HG03442 (cell line): ENCODE measurements around the gene ANKRD55.
"Not testable (repeated sequence)": the region's sequence is repeated elsewhere in the genome, so short reads cannot be mapped to it uniquely, and the experiment has no call there.

Source experiments
- ATAC-seq: cut with Tn5 transposase; IDR thresholded peaks from one replicate; pipeline ENCODE4 v1.9.1; 2021; ENCODE audit warnings: mild to moderate bottlenecking, moderate library complexity; ENCODE audit not compliant: unreplicated experiment

ANKRD55 gene

DNA sequence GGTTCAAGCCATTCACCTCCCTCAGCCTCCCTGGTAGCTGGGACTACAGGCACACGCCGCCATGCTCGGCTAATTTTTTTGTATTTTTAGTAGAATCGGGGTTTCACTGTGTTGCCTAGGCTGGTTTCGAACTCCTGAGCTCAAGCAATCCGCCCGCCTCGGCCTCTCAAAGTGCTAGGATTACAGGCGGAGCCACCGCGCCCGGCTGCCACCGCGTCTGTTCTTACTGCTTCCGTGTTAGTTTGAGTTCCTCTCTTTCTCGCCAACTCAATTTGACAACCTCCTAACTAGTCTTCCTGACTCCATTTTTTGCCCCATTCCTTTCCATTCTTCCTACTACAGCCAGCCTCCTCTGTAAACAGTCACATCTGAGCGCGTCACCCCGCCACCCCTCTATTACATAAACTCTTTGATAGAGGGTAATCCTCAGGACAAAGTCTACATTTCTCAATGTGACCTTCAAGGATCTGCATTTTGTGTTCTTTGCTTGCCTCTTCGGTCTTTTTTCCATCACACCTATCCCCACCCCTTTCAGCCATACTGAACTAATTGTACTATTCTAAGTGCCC lies 149.8 kb downstream of the ANKRD55 start:
- no peak for ATAC-seq

DNA sequence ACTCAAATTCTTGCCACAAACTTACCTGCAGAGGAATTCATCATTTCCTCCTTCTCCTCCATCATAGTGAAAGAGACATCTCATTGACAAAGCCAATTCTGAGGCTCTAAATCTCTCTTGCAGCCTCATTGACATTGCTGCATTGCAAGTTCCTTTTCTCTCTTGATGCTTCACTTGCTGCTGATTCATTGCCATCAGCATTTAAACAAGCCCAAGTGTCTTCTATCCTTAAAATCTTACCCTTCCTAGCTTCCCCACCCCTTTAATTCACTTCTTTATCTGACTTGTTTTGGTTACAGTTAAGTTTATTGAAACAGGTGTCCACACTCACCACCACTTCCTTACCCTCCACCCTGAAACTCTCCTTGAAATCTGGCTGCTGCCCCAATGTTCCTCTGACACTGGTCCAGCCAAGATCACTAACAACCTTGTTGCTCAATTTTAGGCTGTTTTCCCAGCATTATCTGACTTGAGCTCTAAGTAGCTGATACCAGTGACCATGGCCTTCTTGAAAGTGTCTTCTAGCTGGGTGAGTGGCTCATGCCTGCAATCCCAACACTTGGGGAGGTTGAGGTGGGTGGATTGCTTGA lies 152.0 kb downstream of the ANKRD55 start:
- peak; percentile 41 for ATAC-seq

DNA sequence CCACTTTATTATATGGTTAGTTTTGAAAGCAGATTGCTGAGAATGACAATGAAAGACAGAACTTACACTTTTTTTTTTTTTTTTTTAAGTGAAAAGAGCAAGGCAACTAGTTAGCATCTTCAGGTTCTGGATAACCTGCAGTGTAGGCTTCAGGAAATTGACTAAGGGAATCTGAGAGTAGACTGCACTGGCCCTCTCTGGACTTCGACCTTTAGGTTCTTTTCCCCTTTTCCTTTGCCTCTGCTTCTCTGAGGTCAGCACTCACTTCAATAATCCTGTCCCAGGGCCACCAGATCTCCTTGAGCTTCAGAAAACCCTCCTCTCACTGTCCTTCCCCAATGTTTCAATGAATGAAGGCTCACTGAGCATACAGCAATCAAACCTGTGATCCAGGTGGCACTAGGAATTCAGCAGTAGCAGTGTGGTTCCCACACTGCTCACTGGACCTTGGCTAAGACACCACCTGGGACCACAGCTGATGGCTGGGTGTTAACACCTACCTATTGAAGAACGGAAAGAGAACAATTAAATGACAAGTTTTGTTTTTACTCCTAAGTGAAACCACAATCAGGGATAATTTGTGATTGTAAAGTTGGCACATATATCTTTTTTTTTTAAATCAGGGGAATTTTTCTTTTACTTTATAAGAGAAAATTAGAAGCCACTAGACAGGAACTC lies 152.6 kb downstream of the ANKRD55 start:
- peak; percentile 68 for ATAC-seq

DNA sequence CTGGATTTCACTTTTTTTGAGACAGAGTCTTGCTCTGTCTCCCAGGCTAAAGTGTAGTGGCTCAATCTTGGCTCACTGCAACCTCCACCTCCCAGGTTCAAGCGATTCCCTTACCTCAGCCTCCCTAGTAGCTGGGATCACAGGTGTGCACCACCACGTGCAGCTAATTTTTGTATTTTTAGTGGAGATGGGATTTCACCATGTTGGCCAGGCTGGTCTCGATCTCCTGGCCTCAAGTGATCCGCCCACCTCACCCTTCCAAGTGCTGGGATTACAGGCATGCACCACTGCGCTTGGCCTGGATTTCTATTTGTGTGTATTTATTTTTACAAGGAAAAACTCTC lies 154.0 kb downstream of the ANKRD55 start:
- not testable (repeated sequence) for ATAC-seq

DNA sequence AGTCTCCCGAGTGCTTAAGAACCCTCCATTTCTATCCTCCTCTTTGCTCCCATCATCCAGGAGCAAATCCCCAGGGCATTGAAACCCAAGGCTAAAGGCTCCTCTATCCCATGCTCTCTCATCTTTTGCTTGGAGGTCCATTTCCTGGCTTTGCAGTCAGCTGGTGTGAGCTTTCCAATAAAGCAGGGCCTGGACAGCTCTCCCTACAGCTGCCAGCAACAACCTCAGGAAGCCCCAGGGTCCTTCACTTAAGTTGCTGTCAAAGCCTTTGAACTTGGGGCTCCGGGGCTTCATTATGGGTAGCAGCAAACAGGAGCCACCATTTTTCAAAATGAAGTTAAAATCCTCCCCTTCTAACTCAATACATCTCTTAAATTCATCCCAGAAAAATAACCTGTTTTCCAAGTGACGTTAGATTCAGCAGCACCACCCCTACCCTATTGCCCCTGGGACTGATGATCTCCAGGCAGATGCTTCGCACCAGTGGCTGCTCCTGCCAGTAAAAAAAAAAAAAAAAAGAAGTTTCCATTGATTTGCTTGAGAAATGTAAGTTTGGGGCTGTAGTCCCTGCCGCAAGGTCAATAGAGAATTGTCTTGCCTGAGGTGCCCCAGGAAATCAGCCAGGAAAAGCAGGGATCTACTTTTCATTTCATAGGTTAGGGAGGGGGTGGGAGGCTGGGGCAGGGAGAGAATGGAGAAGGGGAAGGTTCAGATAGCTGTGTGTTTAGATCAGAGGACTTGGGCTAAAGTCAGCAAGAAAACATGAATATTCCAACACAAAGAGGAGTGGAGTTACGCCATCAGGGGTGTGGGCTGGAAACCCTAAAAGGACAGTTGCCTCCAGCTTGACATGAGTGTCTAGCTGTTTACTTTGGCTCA lies 154.6 kb downstream of the ANKRD55 start:
- ATAC-seq = no peak

DNA sequence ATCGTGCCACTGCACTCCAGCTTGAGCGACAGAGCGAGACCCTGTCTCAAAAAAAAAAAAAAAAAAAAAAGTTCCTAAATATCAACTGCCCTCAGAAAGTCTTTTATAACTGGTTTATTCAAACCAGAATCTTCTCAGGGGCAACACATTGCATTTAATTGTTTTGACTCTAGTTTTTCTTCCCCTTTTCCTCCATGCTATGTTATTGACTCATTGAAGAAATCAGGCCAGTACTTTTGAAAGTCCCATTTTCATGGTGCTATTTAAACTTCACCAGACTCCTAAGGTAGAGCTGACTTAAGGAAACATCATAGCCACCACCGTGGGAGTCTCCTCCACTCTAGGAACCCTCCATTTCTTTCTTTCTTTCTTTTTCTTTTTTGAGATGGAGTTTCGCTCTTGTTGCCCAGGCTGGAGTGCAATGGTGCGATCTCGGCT lies 155.3 kb downstream of the ANKRD55 start:
- ATAC-seq = no peak

DNA sequence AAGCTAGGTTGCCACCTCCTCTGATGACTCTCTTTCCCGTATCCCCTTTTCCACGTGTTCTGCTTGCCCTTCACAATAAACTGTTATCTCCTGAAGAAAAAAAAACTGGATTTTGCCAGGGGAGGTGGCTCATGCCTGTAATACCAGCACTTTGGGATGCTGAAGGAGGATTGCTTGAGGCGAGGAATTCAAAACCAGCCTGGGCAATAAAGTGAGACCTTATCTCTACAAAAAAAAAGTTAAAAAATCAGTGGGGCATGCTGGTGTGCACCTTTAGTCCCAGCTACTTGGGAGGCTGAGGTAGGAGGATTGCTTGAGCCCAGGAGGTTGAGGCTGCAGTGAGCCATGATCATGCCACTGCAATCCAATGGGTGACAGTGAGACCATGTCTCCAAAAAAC lies 156.6 kb downstream of the ANKRD55 start:
- ATAC-seq = no peak

DNA sequence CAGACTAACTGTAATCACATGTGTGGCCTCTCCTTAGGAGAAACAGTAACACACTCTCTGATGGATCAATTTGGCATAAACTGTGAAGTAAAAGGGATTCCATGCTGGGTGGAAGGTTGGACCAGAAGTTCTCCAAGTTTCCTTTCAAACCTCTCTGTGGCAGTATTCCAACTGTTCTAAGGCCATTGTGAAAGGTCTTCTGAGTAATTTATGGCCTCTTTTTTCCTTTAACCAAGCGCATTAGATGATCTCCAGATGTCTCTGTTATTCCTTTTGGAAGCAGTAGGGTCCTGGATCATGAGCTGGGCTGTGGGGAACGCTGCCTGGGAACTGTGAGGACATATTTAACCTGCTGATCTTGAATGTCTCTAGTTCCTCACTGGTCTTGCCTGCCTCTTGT lies 157.8 kb downstream of the ANKRD55 start:
- ATAC-seq = no peak

DNA sequence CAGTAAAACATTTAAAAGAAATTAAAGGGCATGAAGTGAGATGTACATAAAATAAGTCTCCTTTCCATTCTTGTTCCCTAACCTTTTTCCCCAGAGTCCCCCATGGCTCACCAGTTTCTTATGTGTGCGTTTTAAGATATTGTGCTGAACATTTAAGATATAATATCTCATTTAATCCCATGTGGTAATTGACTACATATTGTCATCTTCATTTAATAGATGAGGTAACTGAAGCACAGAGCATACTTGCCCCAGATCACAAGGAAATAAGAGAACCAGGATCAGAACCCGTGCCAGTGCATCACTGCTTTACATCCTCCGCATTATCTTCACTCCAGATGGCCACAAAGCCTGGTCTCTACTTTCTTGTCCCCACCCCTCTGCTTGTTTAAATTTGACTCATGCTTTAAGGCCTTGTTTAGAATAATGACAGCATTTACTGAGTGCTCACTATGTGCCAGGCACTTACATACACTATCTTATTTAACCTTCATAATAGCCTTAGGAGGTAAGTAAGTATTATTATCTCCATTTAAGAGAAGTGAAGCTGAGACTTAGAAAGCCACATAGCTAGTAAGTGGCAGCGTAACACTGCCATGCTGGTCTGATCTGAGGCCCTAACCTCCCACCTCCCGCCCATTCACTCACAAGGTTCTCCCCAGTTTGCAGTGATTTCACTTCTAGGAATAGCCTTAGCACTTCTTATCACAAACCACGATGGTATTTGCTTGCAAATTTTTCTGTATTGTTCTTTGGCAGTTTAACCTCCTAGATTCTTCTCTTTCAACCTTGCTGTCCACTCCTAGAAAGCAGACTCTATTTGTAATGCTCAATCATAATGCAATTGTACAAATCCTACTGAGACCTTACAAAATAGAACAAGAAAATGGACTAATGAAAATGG lies 160.0 kb downstream of the ANKRD55 start:
- ATAC-seq = no peak

DNA sequence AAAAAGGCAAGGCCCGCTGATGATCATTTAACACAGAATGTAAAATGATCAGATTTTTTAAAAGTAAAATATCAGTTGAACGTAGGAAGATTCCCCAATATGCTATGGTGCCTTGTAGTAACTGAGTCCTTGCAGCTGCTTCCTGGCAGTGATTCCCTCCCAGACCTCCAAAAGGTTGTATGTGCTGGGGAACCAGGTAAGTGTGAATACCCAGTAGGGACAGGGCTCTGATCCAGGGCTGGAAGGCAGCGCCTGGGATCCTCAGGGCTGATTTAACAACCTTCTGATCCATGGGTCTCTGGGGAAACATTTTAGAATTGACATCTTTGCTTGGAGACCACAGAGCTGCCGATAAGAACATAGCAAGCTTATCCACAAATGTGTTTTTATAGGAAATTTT lies 161.7 kb downstream of the ANKRD55 start:
- no peak for ATAC-seq

DNA sequence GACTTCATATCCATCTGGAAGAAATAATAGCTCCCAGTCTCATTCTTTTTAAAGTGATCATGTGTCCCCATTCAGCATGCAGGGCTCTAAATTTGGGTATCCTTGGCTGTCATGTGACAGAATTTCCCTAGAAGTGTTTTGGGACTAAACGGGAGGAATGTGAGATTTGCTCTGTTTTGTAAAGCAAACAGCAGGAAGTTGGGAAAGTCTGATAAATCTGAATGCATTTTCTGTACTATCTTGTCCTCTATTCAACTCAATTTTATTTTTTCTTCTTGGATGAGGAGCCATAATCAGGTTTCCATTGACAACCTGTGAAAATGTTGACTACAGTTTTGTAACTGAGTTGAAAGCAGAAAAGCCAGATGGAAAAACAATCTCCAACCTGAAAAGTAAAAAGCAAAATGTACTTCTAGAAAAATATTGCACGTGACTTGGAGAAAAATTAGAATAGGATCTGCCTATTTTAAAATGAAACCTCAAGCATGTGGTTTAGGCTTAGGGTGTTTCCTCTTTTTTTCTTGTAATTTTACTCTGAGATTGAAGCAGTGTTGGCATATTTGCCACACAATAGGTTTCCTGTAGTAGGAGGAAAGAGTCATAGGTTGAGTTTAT lies 162.2 kb downstream of the ANKRD55 start:
- ATAC-seq = no peak

DNA sequence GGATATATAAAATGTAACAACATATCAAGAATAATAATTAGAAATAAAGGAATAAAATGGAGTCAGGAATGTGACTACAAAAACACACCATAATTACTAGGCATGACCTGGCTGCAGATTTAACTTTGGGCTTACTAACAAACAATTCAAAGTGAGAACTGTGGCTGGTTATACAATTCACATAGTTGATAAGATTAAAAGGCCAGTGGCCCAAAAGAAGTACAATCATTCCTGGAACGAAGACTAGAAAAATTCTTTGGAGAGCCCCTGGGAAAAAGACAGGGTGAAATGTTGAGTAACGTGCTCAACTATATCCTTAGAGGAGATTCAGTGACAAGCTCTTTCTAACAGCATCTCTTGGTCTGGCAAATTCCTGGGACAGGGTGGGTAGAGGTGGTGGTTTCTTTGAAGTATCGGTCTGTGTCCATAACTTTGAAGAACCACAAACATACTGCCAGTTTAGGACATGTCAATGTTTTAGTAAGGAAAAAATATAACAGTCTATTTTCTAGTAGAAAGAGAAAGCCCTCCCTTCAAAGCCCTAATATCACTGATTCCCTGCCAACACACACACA lies 163.4 kb downstream of the ANKRD55 start:
- ATAC-seq = no peak

DNA sequence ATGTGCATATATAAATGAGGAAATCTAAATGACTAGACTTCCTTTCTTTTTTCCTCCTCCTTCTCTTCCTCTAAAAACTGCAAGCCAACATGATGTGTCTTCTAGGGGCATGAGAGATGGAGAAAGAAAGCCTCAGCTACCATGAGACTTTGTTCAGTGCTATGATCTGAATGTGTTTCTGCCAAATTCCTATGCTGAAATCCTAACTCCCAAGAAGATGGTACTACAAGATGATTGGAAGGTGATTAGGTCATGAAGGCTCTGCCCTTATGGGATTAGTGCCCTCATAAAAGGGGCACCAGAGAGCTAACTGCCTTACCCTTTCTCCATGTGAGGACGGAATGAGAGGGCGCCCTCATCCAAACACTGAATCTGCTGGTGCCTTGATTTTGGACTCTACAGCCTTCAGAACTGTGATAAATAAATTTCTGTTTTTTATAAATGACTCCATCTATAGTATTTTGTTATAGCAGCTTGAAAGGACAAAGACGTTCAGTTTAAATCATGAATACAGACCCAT lies 166.1 kb downstream of the ANKRD55 start:
- no peak for ATAC-seq

DNA sequence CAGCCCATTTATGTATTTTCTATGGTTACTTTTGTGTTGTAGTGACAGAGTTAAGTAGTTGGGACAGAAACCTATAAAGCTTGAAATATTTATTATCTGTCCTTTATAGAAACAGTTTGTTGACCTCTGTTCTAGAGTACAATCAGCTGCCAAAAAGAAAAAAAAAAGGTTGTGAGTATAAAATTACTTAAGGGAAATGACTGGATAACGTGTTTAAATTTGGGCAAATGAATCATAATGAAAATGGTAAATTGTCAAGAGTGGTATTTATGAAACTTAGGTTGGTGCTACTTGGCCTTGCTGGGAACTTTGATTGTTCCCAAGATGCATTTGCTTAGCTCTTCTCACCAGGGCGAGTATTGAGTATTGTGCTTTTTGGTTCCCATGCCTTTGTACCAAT lies 168.1 kb downstream of the ANKRD55 start:
- ATAC-seq = peak; percentile 57

DNA sequence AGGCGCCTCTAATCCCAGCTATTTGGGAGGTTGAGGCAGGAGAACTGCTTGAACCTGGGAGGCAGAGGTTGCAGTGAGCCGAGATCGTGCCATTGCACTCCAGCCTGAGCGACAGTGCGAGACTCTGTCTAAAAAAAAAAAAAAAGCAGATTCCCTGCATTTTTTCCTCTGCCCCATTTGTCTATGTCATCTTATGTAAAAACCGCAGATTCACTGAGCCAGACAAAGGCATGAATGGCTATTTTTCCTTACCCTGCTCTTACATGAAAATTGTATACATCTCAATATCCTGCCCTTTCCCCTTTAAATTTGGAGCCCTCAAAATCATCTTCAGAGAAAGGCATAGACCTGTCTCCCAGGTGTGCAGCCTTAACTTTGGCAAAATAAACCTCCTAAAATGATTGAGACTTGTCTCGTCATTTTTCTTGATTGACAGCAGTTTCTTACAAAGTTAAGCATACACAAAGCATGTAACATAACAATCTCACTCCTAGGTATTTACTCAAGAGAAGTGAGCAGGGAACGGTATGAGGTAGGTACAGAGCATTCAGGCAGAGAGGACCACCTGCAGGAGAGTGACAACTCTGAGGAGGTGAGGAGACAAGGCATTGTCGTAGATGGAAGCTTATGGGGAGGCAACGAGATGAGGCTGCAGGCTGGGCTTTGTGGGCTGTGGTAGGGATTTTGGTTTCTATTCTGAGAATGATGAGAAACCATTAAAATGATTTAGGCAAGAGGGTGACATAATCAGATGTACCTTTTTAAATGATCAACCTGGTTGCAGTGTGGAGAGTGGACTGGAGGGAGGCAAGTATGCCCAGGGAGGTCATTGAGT lies 172.6 kb downstream of the ANKRD55 start:
- ATAC-seq = no peak

DNA sequence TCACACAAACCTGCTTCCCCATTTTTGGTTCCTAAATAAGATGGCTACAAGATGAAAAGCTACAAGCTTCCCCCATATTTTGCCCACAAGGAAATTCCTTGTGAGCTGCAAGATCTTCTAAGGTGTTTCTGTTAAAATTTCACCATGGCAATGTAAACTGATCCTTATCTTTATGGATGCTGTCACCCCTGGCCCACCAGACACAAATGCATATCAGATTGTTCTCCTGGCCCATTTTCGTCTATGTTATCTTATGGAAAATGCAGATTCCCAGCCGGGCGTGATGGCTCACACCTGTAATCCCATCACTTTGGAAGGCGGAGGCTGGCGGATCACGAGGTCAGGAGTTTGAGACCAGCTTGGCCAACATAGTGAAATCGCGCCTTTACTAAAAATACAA lies 173.3 kb downstream of the ANKRD55 start:
- ATAC-seq = no peak

DNA sequence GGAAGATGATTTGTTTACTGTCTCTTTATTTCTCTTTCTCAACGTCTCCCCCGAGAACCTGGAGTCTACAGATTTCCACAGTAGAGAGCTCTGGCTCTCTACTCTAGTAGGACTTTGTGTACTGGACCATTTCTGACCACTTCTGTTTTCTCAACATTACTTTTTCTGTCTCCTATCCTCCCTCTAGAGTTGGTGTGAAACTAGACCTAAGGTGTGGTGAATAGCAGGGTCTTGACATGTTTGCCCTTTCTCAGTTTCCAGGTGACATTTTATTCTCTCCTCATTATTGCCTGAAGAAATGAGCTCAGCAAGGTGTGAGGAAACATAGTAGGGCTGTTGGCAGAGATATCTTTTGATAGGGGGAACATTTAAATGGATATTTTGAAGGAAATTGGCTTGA lies 176.3 kb downstream of the ANKRD55 start:
- ATAC-seq = peak; percentile 67

DNA sequence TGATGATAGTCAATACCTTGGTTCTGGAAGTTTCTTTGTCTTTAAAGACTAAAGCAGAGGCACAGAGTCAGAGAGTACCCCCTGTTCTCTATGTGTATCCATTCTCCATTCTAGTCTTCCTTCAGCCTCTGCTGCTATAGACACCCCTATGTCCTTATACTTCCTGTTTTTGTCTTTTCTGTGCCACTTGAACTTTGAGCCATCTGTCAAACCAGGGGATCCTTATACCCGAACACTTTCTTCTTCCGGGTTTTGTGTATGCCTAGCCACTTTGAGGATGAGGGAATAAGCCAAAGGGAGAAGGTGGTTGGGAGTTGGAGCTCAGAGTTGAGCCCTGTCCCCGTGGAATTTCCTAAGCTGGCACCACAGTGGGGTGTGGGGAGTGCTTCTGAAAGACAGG lies 177.3 kb downstream of the ANKRD55 start:
- ATAC-seq = no peak

DNA sequence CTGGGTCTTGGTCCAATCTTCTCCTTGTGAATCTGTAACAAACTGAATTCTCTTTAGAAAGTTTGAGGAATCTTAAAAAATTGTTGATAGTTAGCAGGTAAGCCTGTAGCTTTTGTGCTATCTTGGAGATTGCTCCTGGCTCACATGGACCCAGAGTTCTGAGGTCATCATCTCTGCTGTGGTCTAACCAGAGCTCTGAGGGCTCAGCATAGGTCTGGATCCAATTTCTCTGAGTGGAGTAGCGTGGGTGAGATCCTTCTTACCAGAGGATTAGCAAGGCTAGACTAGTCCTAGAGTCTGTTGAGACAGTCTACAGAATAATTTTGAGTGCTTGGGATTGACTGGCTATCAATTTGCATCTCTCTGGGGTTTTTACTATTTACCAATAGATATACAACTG lies 177.8 kb downstream of the ANKRD55 start:
- ATAC-seq = no peak
